Measurements from ENCODE around the gene ZNF827.
A peak's percentile ranks its signal among the peaks of the same experiment; 100 is the strongest.

ZNF827 gene

GRCh38 chr4:145830699-145831098, 107.9 kb downstream of the ZNF827 start:
- no peak for DNase-seq (ENCODE audit: low read depth in 2 of 3, low spot score in 2 of 3)

- DNase-seq (ENCODE audit: low read depth in 2 of 3, low spot score in 2 of 3): peak in 1 of 3 experiments; percentile 30
Observed at GRCh38 chr4:145829629-145830395, 108.8 kb downstream of the ZNF827 start.

- DNase-seq (ENCODE audit: low read depth in 2 of 3, low spot score in 2 of 3): no peak
Observed at GRCh38 chr4:145828802-145829485, 109.7 kb downstream of the ZNF827 start.

- DNase-seq (ENCODE audit: low read depth in 2 of 3, low spot score in 2 of 3): no peak
Observed at GRCh38 chr4:145827885-145828284, 110.7 kb downstream of the ZNF827 start.

GRCh38 chr4:145825255-145825654, 113.4 kb downstream of the ZNF827 start:
- no peak for DNase-seq (ENCODE audit: low read depth in 2 of 3, low spot score in 2 of 3)

GRCh38 chr4:145824463-145824862, 114.2 kb downstream of the ZNF827 start:
- no peak for DNase-seq (ENCODE audit: low read depth in 2 of 3, low spot score in 2 of 3)

- DNase-seq (ENCODE audit: low read depth in 2 of 3, low spot score in 2 of 3): no peak
Observed at GRCh38 chr4:145823743-145824142, 114.9 kb downstream of the ZNF827 start.

- no peak for DNase-seq (ENCODE audit: low read depth in 2 of 3, low spot score in 2 of 3)
Observed at GRCh38 chr4:145822581-145822980, 116.0 kb downstream of the ZNF827 start.

- DNase-seq (ENCODE audit: low read depth in 2 of 3, low spot score in 2 of 3): no peak
Observed at GRCh38 chr4:145822181-145822580, 116.4 kb downstream of the ZNF827 start.

- DNase-seq (ENCODE audit: low read depth in 2 of 3, low spot score in 2 of 3): no peak
Observed at GRCh38 chr4:145821766-145822165, 116.9 kb downstream of the ZNF827 start.

- DNase-seq (ENCODE audit: low read depth in 2 of 3, low spot score in 2 of 3): no peak
Observed at GRCh38 chr4:145820407-145820806, 118.2 kb downstream of the ZNF827 start.

GRCh38 chr4:145819853-145820181, 118.8 kb downstream of the ZNF827 start:
- no peak for DNase-seq (ENCODE audit: low read depth in 2 of 3, low spot score in 2 of 3)

- DNase-seq (ENCODE audit: low read depth in 2 of 3, low spot score in 2 of 3): no peak
Observed at GRCh38 chr4:145819101-145819852, 119.3 kb downstream of the ZNF827 start.

GRCh38 chr4:145818011-145818410, 120.6 kb downstream of the ZNF827 start:
- DNase-seq (ENCODE audit: low read depth in 2 of 3, low spot score in 2 of 3): no peak

- no peak for DNase-seq (ENCODE audit: low read depth in 2 of 3, low spot score in 2 of 3)
Observed at GRCh38 chr4:145816091-145816490, 122.5 kb downstream of the ZNF827 start.

GRCh38 chr4:145815626-145816025, 123.0 kb downstream of the ZNF827 start:
- DNase-seq (ENCODE audit: low read depth in 2 of 3, low spot score in 2 of 3): no peak

GRCh38 chr4:145815027-145815612, 123.5 kb downstream of the ZNF827 start:
- DNase-seq (ENCODE audit: low read depth in 2 of 3, low spot score in 2 of 3): no peak

- no peak for DNase-seq (ENCODE audit: low read depth in 2 of 3, low spot score in 2 of 3)
Observed at GRCh38 chr4:145814246-145814645, 124.4 kb downstream of the ZNF827 start.

- DNase-seq (ENCODE audit: low read depth in 2 of 3, low spot score in 2 of 3): no peak
Observed at GRCh38 chr4:145812919-145813318, 125.7 kb downstream of the ZNF827 start.

GRCh38 chr4:145808848-145809512, 129.6 kb downstream of the ZNF827 start:
- no peak for DNase-seq (ENCODE audit: low read depth in 2 of 3, low spot score in 2 of 3)

GRCh38 chr4:145808021-145808650, 130.5 kb downstream of the ZNF827 start:
- DNase-seq (ENCODE audit: low read depth in 2 of 3, low spot score in 2 of 3): no peak
